Measurements from ENCODE around the gene PCMTD2.

DNA sequence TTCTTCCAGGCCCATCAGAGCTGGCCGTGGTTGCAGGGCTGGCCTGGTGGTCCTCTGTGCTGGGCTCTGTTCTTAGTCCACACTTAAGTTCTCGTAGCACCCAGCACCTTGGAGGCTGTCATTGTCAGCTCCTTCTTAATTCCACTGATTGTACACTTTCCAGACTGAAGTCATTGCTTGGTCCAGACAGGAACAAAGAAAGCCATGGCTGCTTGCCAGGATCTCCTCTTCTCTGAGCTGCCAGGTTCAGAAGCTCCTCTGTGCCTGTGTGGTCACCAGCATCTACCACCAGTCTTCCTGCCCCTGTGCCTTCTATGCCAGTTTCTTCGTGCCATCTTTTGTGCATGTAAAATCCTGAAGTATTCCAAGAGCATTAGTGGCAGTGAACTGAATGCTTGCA, 39.5 kb upstream of the PCMTD2 start:
- TF ChIP-seq CTCF (conservative IDR thresholded peaks at IDR 0.05; ENCODE audit: low read length) (no peak), EZH2phosphoT487 (IDR thresholded peaks at IDR 0.05; ENCODE audit: borderline replicate concordance, low read depth, low read length) (no peak)

Data from OCI-LY7 (cell line).